ENCODE data around the gene SLC36A3.

DNA sequence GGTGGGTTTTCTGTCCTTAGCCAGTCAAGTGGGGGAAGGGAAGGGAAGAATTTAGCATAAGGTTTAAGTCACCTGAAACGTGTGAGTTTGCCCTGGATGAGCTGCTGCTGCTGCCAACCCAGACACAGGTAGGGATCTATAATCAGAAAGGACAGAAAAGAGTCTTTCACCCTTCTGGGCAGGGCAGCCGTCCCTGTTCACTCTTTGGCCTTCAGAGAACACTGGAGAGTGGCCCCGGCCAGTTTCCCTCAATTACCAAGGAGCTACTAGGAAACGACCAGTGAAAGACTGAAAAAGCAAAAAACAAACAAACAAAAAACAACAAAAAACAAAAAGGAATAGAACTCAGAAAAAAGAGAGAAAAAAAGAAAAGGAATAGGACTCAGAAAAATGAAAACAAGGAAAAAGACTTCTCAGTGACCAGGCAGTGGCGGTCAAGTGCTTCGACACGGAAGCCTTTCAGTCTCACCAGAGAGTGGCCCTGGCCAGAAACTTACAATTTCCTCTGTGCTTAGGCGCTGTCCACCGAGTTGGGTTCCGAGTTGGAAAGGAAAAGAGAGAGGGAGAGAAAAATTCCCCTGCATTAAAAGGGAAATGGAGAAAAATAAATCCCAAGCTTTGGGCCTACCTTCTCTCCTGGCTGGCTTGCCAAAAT lies 53.1 kb downstream of the SLC36A3 start:
- no peak for TF ChIP-seq EP300 (IDR thresholded peaks at IDR 0.05; ENCODE audit: borderline replicate concordance in 1 of 2, low read depth in 2 of 2, low read length in 2 of 2)
- no peak for TF ChIP-seq SP2 (IDR thresholded peaks at IDR 0.05; ENCODE audit: low read length)
- TF ChIP-seq, protein P1, sequence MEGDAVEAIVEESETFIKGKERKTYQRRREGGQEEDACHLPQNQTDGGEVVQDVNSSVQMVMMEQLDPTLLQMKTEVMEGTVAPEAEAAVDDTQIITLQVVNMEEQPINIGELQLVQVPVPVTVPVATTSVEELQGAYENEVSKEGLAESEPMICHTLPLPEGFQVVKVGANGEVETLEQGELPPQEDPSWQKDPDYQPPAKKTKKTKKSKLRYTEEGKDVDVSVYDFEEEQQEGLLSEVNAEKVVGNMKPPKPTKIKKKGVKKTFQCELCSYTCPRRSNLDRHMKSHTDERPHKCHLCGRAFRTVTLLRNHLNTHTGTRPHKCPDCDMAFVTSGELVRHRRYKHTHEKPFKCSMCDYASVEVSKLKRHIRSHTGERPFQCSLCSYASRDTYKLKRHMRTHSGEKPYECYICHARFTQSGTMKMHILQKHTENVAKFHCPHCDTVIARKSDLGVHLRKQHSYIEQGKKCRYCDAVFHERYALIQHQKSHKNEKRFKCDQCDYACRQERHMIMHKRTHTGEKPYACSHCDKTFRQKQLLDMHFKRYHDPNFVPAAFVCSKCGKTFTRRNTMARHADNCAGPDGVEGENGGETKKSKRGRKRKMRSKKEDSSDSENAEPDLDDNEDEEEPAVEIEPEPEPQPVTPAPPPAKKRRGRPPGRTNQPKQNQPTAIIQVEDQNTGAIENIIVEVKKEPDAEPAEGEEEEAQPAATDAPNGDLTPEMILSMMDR (IDR thresholded peaks at IDR 0.05; ENCODE audit: control extremely low read depth in 1 of 3, insufficient read depth in 1 of 3, low read depth in 1 of 3, low read length in 3 of 3): no peak
- TF ChIP-seq SRF (IDR thresholded peaks at IDR 0.05; ENCODE audit: low read depth, low read length): no peak
- TF ChIP-seq, protein P2, sequence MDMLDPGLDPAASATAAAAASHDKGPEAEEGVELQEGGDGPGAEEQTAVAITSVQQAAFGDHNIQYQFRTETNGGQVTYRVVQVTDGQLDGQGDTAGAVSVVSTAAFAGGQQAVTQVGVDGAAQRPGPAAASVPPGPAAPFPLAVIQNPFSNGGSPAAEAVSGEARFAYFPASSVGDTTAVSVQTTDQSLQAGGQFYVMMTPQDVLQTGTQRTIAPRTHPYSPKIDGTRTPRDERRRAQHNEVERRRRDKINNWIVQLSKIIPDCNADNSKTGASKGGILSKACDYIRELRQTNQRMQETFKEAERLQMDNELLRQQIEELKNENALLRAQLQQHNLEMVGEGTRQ (IDR thresholded peaks at IDR 0.05; ENCODE audit: low read length): no peak
- TF ChIP-seq SP1 (IDR thresholded peaks at IDR 0.05; ENCODE audit: low read depth, low read length): no peak
- TF ChIP-seq POLR2A (IDR thresholded peaks at IDR 0.05; ENCODE audit: control extremely low read depth in 1 of 2, low read depth in 2 of 2, low read length in 2 of 2): no peak
- TF ChIP-seq CREB1 (IDR thresholded peaks at IDR 0.05): no peak
- TF ChIP-seq POLR2AphosphoS5 (IDR thresholded peaks at IDR 0.05; ENCODE audit: low read depth, low read length): no peak

Measured in H1 (cell line).